Activated CD8-positive, alpha-beta memory T cell treated with anti-CD3 and anti-CD28 coated beads for 4 hours (primary cell): ENCODE measurements around the gene GPR4.

Experiments
- DNase-seq, 2 donors: peaks; one replicate each; pipeline ENCODE4 v3.0.0-alpha.2; 2020; ENCODE audit warnings: low read depth in 2 of 2

Gene GPR4

DNA sequence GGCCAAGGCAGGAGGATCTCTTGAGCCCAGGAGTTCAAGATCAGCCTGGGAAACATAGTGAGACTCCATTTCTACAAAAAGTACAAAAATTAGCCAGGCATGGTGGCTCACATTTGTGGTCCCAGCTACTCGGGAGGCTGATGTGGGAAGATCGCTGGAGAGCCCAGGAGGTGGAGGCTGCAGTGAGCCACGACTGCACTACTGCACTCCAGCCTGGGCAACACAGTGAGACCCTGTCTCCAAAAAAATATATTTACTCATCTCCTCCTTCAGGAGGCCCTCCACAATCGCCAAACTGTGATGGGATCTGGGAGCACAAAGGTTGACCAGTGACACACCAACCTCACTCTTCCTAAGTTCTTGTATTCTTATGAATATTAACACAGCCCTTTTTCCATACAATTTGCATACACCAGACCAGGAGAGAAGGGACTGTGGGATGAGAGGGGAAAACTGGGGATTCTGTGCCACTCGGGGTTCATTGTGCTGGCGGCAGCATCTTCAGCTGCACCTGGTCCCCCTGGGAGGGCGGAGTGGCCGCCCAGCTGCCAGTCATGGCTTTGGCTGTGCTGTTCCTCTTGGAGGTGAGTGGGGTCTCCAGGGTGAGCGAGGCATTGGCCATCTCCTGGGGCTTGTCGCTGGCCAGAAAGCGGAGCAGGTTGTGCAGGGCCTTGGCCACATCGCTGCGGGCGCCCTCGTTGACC is 11.6 kb downstream of the GPR4 start:
- no peak for DNase-seq

DNA sequence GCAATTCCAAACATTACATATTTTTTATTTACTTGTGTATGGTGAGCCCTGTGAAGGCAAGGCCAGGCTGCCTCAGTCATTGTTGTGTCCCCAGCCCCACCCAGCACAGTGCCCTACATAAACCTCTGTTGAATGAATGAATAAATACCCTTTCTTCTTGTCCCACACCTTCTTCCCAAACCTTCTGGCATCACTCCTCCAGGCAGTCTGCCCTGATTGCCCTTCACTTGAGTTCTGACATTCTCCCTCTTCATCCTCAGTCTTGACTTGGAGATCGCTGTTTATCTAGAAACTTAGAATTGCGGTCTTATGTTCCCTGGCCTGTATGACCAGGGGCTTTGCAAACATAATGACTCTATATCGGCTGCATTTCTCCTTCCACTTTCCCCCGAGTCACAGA is 12.2 kb downstream of the GPR4 start:
- no peak for DNase-seq

DNA sequence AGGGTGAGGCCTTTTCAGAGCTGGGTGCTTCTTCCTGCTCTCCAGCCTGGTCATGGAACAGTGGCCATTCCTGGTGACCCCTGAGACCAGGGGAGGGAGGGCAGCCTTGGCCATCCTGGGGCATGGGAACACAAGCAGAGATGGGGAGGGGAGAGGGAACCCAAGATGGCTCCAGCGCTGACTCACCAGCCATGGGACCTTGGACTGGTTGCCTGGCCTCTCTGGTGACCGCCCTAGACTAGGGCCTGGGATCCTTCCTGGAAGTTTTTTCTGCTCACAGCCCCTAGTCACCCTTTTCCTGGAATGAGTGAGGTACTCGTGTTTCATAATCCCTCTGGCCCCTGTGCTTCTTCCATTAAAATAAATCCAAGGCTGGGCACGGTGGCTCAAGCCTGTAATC is 14.1 kb downstream of the GPR4 start:
- DNase-seq, result no peak

DNA sequence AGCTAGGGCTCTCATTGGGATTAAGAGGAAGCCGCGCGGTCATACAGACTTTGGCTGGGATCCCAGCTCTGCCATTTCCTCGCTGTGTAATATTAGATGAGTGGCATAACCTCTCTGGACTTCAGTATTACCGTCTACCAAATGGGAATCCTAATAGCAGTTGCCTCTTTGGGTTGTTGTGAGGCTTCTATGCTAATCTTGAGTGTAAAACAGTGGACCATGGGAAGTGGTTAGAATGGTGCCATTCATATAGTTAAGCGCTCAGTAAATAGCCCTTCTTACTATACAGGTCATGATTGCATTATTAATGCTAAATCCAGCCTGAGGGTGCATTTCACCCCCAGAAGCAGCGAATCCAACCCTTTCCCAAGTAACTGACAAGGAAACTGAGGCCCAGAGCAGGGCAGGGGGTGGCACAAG is 16.8 kb downstream of the GPR4 start:
- no peak for DNase-seq

DNA sequence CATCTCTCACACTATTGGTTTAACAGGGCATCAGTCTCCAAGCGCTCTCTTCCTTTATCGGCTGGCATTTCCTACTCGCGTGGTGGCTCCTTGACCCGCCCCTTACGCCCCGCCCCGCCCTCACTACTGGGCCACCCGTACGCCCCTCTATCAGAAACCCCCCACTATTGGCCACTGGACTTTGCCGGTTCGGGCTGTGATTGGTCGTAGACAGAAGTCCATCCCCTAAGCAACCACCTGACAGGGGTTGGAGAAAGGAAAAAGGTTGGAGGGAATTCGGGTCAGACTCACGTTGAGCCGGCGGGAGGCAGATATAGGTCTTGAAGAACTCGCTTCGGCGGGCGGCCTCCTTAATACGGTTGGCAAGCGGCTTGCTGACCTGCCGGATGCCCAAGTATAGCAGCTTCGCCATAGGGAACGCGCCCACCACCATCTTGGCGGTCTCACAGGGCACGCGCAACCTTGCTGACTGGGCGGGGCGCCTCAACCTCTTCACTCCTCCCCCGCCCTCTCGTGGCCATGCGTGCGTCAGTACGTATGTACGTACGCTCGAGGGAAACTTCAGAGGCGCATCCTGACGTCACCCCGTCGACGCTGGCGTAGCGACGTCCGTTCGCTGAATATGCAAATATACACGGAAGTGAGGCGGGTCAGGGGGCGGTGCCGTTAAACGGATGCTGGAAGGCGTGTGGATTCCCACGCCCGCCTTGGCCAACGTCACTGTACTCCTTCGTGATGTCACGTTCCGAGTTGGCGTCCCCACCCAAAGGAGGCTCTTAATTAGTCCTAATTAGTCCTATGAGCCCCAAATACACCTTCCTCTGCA is 17.5 kb downstream of the GPR4 start, which contains the start of gene OPA3:
TSS of gene OPA3 (minus strand) at position 471 of the 826 bp plus-strand sequence. CDS start at position 433, 38 bp downstream.
- peak; percentile 99 for DNase-seq

DNA sequence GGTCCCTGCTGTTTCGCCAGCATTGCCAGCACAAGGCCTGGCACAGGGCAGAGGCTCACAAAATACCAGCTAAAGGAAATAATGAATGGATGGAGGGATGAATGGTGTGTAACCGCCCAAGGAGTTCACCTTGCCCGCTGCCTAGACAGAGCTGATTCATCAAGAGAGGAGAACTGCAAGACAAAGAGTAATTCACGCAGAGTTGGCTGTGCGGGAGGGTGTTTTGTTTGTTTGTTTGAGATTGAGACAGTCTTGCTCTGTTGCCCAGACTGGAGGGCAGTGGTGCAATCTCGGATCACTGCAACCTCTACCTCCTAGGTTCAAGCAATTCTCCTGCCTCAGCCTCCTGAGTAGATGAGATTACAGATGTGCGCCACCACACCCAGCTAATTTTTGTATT is 20.4 kb downstream of the GPR4 start:
- DNase-seq, result no peak

DNA sequence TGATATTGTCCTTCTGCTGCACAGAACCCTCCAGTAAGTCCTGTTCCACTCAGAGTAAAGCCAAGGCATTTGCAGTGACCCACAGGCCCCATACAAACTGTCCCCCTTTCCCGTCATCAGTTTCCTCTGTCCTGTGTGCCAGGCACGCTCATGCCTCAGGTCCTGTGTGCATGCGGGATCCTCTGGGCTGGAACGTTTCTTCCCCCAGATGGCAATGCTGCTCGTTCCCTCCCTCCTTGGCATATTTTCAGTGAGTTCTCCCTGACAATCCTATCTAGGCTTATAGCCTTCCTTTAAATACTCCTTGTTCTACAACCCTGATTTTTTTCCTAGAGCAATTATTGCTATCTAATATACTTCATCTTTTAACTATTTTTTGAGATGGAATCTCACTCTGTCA is 23.2 kb downstream of the GPR4 start:
- no peak for DNase-seq

DNA sequence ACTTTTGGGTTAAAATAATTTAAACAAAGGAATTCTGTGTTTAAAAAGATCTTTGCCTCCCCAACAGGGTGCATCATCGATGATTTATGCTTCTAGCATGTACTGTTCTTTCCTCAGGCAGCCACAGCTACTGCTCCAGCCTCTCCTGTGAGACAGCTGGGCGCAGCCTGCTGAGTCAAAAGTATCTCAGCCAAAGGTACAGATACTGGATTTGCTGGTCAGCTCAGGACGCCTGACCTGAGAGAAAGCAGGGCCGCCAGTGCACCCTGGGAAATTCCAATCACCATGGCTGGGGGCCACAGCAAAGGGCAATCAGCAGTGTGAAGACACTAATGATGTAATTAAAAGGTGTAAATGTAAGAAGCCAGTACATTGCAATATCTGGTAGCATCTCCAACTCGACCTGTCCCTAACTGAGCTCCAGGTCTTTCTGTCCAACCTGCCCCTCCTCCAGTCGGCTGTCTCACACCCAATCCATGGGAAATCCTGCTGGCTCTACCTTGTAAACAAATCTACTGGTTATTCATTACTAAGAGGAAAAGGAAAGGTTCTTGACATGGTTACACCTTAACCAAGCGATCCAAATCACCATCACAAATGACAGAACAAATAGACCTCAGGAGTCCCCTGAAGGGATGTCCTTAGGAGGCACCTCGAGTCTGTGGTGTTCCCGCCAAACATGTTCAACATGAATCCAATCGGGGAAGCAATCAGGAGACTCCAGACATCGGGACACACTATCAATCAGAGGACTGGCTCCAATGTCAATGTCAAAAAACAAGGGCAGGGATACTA is 24.7 kb downstream of the GPR4 start:
- no peak for DNase-seq

DNA sequence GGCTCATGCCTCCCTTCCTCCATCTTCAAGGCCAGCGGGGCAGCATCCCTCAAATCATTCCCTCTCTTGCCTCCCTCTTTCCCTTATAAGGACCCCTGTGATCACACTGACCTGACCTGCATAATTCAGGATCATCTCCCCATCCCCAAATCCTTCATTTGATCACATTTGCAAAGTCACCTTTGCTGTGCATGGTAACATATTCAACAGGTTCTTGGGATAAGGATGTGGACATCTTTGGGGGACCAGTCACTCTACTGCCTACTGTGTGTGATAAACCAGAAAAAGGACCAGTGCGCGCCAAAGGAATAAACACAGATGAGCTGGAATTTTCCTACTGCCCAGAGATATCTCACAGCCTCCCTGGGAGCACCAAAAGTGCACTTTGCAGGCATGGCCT is 25.3 kb downstream of the GPR4 start:
- no peak for DNase-seq

DNA sequence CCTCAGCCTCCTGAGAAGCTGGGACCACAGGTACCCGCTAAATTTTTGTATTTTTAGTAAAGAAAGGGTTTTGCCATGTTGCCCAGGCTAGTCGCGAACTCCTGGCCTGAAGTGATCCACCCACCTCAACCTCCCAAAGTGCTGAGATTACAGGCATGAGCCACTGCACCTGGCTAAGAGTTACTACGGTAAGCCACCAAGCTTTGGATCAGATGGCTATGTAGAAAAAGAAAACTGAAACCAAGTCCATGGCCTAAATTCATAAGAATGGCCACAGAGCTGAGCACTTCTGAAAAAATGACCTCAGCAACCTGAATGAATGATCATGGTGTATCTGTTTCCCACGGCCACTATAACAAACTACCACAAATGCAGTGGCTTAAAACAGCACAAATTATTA is 26.8 kb downstream of the GPR4 start:
- no peak for DNase-seq

DNA sequence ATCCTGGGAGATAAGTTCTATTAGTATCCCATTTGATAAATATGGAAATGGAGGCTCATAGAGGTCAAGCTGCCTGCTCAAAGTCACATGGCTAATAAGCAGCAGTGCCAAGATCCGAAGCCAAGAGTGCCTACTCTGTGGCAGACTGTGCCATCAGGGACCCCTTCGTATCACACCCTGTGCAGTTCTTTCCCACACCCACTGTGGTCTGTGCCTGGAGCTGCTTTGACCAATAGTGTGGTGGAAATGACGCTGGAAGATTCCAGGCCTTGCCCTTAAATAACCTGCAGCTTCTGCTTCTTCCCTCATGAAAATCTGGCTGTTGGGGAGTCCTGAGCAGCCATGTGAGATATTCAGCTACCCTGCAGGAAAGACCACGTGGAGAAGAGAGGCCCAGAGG is 27.5 kb downstream of the GPR4 start:
- DNase-seq, result no peak

DNA sequence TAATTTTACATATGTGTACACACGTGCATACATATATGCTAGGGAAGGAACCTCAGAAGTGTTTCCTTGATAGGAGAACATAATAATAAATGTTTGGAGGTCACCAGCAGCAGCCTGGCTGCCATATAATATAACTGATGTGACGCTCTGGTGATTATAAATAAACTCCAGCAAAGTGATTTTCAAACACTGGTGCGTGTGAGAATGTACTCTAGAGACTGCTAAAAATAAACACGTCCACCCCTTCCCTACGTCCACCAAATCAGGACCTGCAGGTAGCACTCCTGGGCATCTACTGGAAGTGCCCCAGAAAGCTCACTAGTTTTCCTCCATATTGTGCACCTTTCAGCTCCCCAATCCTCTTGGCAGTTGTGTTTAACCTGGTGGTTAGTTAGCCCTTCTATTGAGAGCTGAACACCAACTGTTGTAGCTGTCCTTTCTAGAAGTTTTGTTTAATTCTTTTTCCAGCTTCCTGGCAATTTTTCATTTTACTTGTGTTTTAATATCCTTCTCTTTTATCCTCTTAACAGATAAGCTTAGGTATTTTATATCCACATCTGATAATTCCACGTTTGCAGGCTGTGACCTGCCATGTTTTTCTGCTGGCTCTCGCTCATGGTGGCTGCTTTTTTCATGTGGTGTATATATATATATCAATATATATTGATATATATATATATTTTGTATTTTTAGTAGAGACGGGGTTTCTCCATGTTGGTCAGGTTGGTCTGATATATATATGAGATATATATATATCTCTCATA is 30.4 kb downstream of the GPR4 start:
- no peak for DNase-seq

DNA sequence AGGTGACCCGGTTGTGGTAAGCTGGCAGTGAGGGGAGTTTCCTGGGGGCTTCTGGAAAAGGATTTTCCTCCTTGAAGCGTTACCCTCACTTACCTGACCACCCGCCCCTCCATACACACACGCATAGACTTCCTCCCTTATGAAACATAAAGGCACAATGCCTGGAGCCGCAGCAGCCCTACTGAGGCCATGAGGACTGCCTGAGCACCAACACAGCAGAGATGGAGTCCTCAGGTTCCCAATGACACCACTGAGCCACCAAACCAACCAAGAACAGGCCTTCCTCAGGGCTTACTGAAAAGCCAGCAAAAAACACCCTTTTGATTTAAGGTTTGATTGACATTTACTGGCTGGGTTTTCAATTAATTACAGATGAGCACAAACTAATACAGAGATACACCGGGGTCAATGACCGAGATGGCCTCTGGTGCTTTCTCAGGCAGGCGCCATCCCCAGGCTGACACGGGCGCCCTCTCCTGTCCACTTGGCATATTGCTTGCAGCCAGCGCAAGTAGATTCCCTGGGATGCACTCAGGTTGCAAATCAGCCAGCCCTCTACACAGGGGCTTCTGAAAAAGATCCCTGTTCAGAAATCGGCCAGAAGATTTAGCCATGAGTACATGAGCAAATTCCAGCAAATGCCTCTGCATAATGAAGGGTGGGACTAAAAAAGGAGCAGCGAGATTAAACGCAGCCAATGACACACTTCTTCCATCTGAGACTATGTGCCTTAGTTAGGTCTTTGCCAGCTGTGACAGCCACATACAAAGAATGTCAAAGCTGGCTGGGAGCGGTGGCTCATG is 32.2 kb downstream of the GPR4 start:
- peak in 1 of 2 donors; percentile 21 for DNase-seq

DNA sequence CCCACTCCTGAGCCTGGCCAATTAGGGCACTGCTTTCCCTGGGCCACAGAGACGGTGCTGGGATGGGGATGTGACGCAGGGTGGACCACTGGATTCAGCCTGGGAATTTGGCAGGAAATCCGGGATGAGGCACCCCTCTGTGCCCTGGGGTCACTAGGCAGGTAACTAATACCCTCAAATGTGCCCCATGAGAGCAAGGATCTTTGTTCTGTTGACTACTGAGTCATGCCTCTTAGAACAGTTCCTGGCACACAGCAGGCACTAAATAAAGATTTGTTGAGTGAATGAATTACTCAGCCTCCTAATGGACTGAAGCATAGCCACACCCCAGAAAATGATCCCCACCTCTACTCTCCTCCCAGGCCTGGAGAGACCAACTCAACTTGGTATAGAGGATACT is 33.3 kb downstream of the GPR4 start:
- no peak for DNase-seq

DNA sequence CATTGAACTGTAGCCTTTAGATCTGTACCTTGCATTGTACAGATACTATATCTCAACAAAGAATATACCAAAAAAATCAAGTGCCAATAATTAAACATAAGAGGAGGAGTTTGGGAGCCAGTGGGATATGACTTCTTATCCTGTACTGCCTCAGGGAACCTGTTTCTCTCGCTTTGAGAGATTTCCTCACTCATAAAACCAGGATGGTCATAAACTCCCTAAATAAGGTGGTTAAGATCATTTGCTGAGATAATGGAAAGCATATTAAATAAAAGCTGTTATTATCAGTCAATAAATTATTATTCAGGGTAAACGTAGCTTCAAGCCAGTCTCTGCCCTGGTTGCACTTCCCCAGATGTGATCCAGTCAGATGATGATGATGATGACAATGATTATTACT is 34.4 kb downstream of the GPR4 start:
- no peak for DNase-seq

DNA sequence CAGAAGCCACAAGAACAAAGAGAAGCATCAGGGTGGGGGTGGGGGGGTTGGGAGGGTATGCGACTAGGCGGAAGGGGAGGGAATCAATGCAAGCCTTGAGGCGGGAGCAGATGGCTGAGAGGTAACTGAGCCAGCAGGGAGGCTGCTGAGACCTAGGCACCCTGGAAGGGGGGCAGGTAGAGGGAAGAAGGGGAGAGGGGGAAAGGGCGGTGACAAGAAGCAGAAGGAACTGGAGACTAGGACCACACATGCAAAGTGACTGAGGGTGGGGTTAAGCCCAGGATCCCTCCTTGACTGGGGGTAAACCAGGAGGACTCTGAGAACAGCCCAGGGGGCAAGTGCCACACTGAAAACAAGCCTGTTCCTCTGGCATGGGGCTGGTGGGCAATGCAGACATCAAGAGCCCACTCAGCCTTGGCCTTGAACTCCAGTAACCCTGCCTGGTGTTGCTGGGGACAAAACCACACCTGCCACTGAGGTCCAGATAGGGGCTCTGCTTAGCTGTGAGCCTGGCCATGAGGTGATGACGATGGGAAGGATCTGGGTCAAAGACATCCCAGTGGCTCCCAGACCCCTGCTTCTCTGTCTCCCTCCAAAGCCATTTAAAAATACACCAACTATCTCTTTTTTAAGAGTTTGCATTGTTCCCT is 37.8 kb downstream of the GPR4 start:
- DNase-seq, result no peak

DNA sequence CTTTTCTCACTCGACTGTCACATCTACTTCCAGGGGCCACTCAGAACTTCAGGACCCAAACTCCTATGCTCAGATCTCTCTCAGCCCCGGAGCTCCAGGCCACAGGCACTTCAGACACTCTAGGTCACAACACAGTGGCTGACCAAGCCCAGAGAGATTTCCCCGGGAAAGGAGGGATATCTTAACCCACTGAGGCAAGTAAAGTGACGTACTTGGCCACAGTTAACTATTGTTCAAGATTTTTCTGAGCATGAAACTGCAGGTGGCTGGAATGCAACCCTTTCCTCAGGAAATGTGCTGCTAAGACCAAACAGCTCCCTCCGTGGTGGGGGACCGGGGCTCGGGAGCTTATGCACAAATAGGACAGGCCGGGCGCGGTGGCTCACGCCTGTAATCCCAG is 41.3 kb downstream of the GPR4 start:
- no peak for DNase-seq

DNA sequence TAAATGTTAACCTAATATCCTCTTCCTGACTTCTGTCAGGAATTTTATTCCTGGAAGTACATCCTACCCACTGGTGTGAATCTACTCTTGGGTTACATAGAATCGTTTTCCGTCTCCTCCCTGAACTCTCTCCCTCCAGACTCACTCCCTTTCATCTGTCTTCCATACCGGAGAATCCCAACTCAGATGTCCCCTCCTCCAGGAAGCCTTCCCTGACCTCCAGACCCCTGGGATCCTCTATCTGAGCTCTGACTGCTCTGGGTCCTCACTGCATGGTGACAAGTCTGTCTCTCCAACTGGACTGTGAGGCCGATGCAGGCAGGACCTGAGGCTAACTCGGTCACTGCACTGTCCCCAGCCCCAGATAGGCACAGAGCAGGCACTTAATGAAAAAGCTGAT is 42.0 kb downstream of the GPR4 start:
- DNase-seq, result no peak

DNA sequence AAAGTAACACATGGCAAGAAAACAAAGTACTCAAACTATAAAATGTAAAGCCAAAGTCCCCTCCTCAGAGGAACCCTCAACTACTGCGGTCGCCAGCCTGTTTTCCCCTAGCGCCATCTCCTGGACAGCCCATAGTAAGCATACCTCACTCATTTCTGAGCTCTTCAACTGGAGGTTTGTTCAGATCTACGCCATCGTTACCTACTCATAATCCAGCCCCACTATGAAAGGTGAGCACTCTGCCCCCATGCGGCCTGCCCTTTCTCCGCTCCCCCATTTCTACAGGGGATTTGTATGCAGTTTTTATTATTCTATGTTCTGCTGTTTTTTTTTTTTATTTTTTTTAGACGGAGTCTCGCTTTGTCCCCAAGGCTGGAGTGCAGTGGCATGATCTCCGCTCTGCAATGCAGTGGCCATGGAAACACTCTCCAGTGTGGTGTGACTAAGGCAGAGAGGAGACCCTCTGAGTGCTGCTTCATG is 43.6 kb downstream of the GPR4 start:
- peak; percentile 17 to 38 for DNase-seq

DNA sequence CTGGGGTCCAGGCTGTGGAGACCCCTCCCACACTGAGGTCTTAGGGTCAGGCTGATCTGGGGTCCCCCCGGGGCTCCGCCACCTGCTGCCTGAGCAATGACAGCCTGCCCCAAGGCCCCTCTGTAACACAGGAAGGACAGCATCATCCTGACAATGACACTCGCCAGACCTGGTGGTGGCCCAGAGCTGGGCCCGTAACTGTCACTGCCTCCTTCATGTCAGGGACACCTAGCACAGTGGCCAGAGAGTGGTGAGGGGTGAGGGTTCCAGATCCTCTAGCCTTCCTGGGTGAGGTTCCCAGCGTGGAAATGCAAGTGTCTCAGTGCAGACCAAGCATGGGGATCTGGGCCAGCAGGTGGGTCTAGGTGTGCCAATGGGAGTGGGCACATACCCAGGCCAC is 45.2 kb downstream of the GPR4 start:
- DNase-seq, result no peak
